ENCODE data around the gene SRC.

- no peak for TF ChIP-seq POLR2AphosphoS5 (IDR thresholded peaks at IDR 0.05)
- TF ChIP-seq POLR2A (IDR thresholded peaks at IDR 0.05): no peak
Measured at GRCh38 chr20:37333130-37333847, 12.7 kb upstream of the SRC start.

Measured in prostate gland (tissue), 1 donor.